HepG2 (cell line): ENCODE measurements around the gene MECR. TPM values are rescaled to one million over a fixed set of nuclear protein-coding genes. Genes with fewer than 3 reads are reported as not detected.

Experiments used
- ATAC-seq: fragments of 200-7000 bp; cut with Tn5 transposase; 3 replicates; pipeline ENCODE4 v1.9.1; 2020; ENCODE audit warnings: mild to moderate bottlenecking, moderate library complexity
- BruUV-seq: library from RNA; stranded (reverse); fragments of 400-500 nt; replicated peaks from 2 replicates; lab custom pipeline; 2021; lab: Mats Ljungman, UMichigan
- CTCF ChIA-PET: fragments of 300-600 bp; formaldehyde crosslinking; extraction: SDS; loops from one replicate; lab custom pipeline; 2021; ENCODE audit warnings: low total read pairs, inconsistent platforms, low intra/inter-chr PET ratio; lab: Yijun Ruan, JAX
- POLR2A ChIA-PET: fragments of 350-600 bp; sonication (Branson Sonifier 250); formaldehyde crosslinking; loops from one replicate; lab custom pipeline; 2020; ENCODE audit warnings: antibody characterized with exemption, inconsistent platforms; lab: Yijun Ruan, JAX
- DNase-seq: peaks from one replicate; pipeline ENCODE4 v3.0.0-alpha.2; 2015; ENCODE audit warnings: low spot score
- FAIRE-seq: peaks from 3 replicates; lab custom pipeline; 2011; peaks lifted over from hg19 to GRCh38; lab: Jason Lieb, UNC
- H2AFZ ChIP-seq: one replicate; pipeline ENCODE4 v1.6.1; 2011; ENCODE audit warnings: low read length, inconsistent platforms
- H3K27ac ChIP-seq: fragments of 300-600 bp; 3 replicates; pipeline ENCODE4 v1.8.0; 2011; ENCODE audit warnings: mixed run types, mild to moderate bottlenecking, mixed read lengths, low read length, inconsistent platforms; ENCODE audit not compliant: insufficient read depth; ENCODE audit errors: extremely low read length
- H3K27me3 ChIP-seq, 2 experiments: fragments of 200-600 bp in 1 of 2; 2 replicates in 1 of 2; 3 replicates in 1 of 2; pipeline versions ENCODE4 v1.6.0 to v1.8.0; 2011; ENCODE audit warnings: low read length in 2 of 2, mild to moderate bottlenecking in 2 of 2, moderate library complexity in 2 of 2, inconsistent platforms in 1 of 2; ENCODE audit not compliant: insufficient read depth in 2 of 2, control insufficient read depth in 1 of 2
- H3K36me3 ChIP-seq, 2 experiments: fragments of 200-600 bp in 1 of 2; replicated peaks in 1 of 2; 2 replicates in 1 of 2; 3 replicates in 1 of 2; pipeline versions ENCODE4 v1.5.1 to v1.8.0; 2011; ENCODE audit warnings: low read length in 2 of 2, inconsistent platforms in 1 of 2; ENCODE audit not compliant: insufficient read depth in 2 of 2, control insufficient read depth in 1 of 2
- H3K4me1 ChIP-seq: 2 replicates; pipeline ENCODE4 v1.5.1; 2012; ENCODE audit warnings: low read length, inconsistent platforms; ENCODE audit not compliant: insufficient read depth
- H3K4me2 ChIP-seq: 2 replicates; pipeline ENCODE4 v1.6.0; 2011; ENCODE audit warnings: low read depth, low read length, inconsistent platforms
- H3K4me3 ChIP-seq, 3 experiments: fragments of 200-600 bp in 1 of 3; sonication (generic), shearing (Covaris generic) in 1 of 3; replicated peaks in 1 of 3; 2 replicates each; pipeline ENCODE4 v1.5.1; 2011 to 2016; ENCODE audit warnings: low read length in 3 of 3, inconsistent platforms in 2 of 3, low read depth in 2 of 3, mild to moderate bottlenecking in 2 of 3, control low read depth in 1 of 3, mixed read lengths in 1 of 3; ENCODE audit not compliant: insufficient read depth in 1 of 3
- H3K79me2 ChIP-seq: one replicate; pipeline ENCODE4 v1.6.1; 2011; ENCODE audit warnings: low read length, inconsistent platforms; ENCODE audit not compliant: insufficient read depth
- H3K9ac ChIP-seq: 2 replicates; pipeline ENCODE4 v1.6.0; 2011; ENCODE audit warnings: mild to moderate bottlenecking, low read depth, low read length, inconsistent platforms; ENCODE audit not compliant: insufficient read depth
- H3K9me3 ChIP-seq: 2 replicates; pipeline ENCODE4 v1.5.1; 2012; ENCODE audit warnings: mild to moderate bottlenecking, low read length
- H4K20me1 ChIP-seq: 2 replicates; pipeline ENCODE4 v1.6.0; 2011; ENCODE audit warnings: inconsistent platforms, mild to moderate bottlenecking, low read length, moderate library complexity; ENCODE audit not compliant: insufficient read depth
- DMTF1 ChIP-seq: sonication (generic); formaldehyde crosslinking; IDR thresholded peaks from 2 replicates; pipeline ENCODE4 v1.4.0; 2020; ENCODE audit warnings: mild to moderate bottlenecking, missing genetic modification reagents
- ELF1 ChIP-seq: sonication (generic); formaldehyde crosslinking; IDR thresholded peaks from 2 replicates; pipeline ENCODE4 v1.4.0; 2020; ENCODE audit warnings: missing genetic modification reagents
- GLI4 ChIP-seq: sonication (generic); formaldehyde crosslinking; IDR thresholded peaks from 2 replicates; pipeline ENCODE4 v1.5.1; 2020; ENCODE audit warnings: missing genetic modification reagents, mild to moderate bottlenecking, moderate library complexity, borderline replicate concordance
- HOXA5 ChIP-seq: sonication (generic); formaldehyde crosslinking; IDR thresholded peaks from 2 replicates; pipeline ENCODE4 v1.4.0; 2020; ENCODE audit warnings: missing genetic modification reagents
- MAFK ChIP-seq, 2 experiments: IDR thresholded peaks in 1 of 2; conservative IDR thresholded peaks in 1 of 2; 2 replicates each; pipeline ENCODE4 v1.6.1; 2011; ENCODE audit warnings: improper control_type of control experiment in 2 of 2, low read length in 2 of 2
- MIXL1 ChIP-seq: IDR thresholded peaks from 2 replicates; pipeline ENCODE4 v1.6.1; 2016
- NPAS2 ChIP-seq: sonication (generic); formaldehyde crosslinking; IDR thresholded peaks from 2 replicates; pipeline ENCODE4 v1.8.0; 2022; ENCODE audit warnings: mild to moderate bottlenecking, missing genetic modification reagents, borderline replicate concordance
- TERF1 ChIP-seq: sonication (generic); formaldehyde crosslinking; IDR thresholded peaks from 2 replicates; pipeline ENCODE4 v1.8.0; 2022; ENCODE audit warnings: mild to moderate bottlenecking, missing genetic modification reagents, moderate library complexity
- ZNF362 ChIP-seq: sonication (generic); formaldehyde crosslinking; IDR thresholded peaks from 2 replicates; pipeline ENCODE4 v1.4.0; 2020; ENCODE audit warnings: missing genetic modification reagents, mild to moderate bottlenecking, borderline replicate concordance
- ZNF547 ChIP-seq: sonication (generic); formaldehyde crosslinking; IDR thresholded peaks from 2 replicates; pipeline ENCODE4 v1.5.1; 2020; ENCODE audit warnings: mild to moderate bottlenecking, missing genetic modification reagents
- ZNF614 ChIP-seq: IDR thresholded peaks from 2 replicates; pipeline ENCODE4 v1.6.1; 2018; ENCODE audit warnings: missing biosample characterization, missing genetic modification reagents, inconsistent platforms, borderline replicate concordance
- WGBS: methylation state at CpG from one replicate; pipeline ENCODE4 v1.1.6; 2017; ENCODE audit warnings: low lambda C conversion rate; 5-methylcytosine and 5-hydroxymethylcytosine counted together
- in situ Hi-C: cut with HindIII; loops from 2 replicates; pipeline ENCODE4 v1.10.0; 2017; ENCODE audit warnings: low pct_unique_long_range_greater_than_20kb; ENCODE audit not compliant: extremely low pct_ligation_motif_present
- intact Hi-C: fragments of 100-400 bp; cut with micrococcal nuclease; formaldehyde crosslinking; loops from one replicate; pipeline ENCODE4 v1.10.0; 2022; ENCODE audit not compliant: unreplicated experiment
- polyA plus RNA-seq, 8 experiments: library from polyadenylated mRNA; depleted of rRNA in 3 of 8; stranded (reverse) in 7 of 8; unstranded in 1 of 8; fragments of >200 nt; fragmentation: Illumina TruSeq in 4 of 8; extraction: Trizol in 4 of 8; gene quantifications; 2 replicates each; pipeline versions ENCODE4 v1.2.1 to v1.2.3, GENCODE V29; 2011 to 2016; ENCODE audit warnings: low read depth in 4 of 8, missing spikeins in 1 of 8, mixed read lengths in 1 of 8; ENCODE audit not compliant: insufficient read depth in 1 of 8
- total RNA-seq, 5 experiments: library from RNA; depleted of rRNA; stranded (reverse); fragments of >200 nt; fragmentation: Illumina TruSeq; extraction: Trizol; gene quantifications; 2 replicates each; pipeline ENCODE4 v1.2.3, GENCODE V29; 2016; ENCODE audit warnings: low read depth in 1 of 5

The MECR gene
- total and polyA plus RNA-seq, 2 of the 13 experiments (the other 11 are each of a cell fraction or from before 2014, with no cell fraction given): 18.8 to 24.9 TPM

GRCh38 chr1:29218223-29218622 is 12.5 kb downstream of the MECR start (continued):
- TF ChIP-seq ZNF362 (CRISPR knock-in tag): no peak
- no peak for TF ChIP-seq ZNF547 (CRISPR knock-in tag)
- no peak for TF ChIP-seq NPAS2 (CRISPR knock-in tag)
- no peak for TF ChIP-seq ZNF614 (CRISPR knock-in tag)
- no peak for TF ChIP-seq GLI4 (CRISPR knock-in tag)

GRCh38 chr1:29217633-29218032 is 13.1 kb downstream of the MECR start:
- no peaks in the 10 kb centered on the region for H3K27me3 ChIP-seq
- ChIA-PET POLR2A (no interaction called here), CTCF (no interaction called here)
- H3K4me1 ChIP-seq: no peaks in the 10 kb centered on the region
- intact Hi-C loops (no loop called here), in situ Hi-C loops (no loop called here)
- ATAC-seq: no peak
- no peaks in the 10 kb centered on the region for H3K9me3 ChIP-seq
- no peak overlapping the region for H3K27ac ChIP-seq
- H3K4me2 ChIP-seq: no peak overlapping the region
- BruUV-seq: no TSS peak
- H3K9ac ChIP-seq: no peak overlapping the region
- H3K36me3 ChIP-seq: peaks cover 8 to 37% of the 10 kb centered on the region in 2 experiments; a peak in 4 of 5 replicates
- TF ChIP-seq MIXL1 (no peak), DMTF1 (CRISPR knock-in tag) (no peak), HOXA5 (CRISPR knock-in tag) (no peak), ELF1 (CRISPR knock-in tag) (no peak), MAFK (conservative IDR thresholded peaks at IDR 0.05 in 1 of 2, IDR thresholded peaks at IDR 0.05 in 1 of 2; ENCODE audit: low read length in 2 of 2) (no peak), TERF1 (CRISPR knock-in tag) (no peak)
- TF ChIP-seq, all 625 proteins: peak for 0
- DNase-seq (no peak), FAIRE-seq (no peak)
- WGBS: 100% methylated on average over 2 of the region's 2 CpGs
- H2AFZ ChIP-seq: no peak overlapping the region
- H3K4me3 ChIP-seq: no peak overlapping the region
- H4K20me1 ChIP-seq: no peaks in the 10 kb centered on the region
- H3K79me2 ChIP-seq: no peaks in the 10 kb centered on the region
